GM12878 (cell line): Measurements from ENCODE around the gene PCDHGB2. TPM values are rescaled to one million over a fixed set of nuclear protein-coding genes. Genes with fewer than 3 reads are reported as not detected.
"Not testable (repeated sequence)": the region's sequence is repeated elsewhere in the genome, so short reads cannot be mapped to it uniquely, and the experiment has no call there.

Experiments used
- ATAC-seq: fragments of 200-7000 bp; cut with Tn5 transposase; 3 replicates; pipeline ENCODE4 v1.9.1; 2020; ENCODE audit warnings: mild to moderate bottlenecking, moderate library complexity
- BruUV-seq: library from RNA; stranded (reverse); fragments of 400-500 nt; replicated peaks from 2 replicates; lab custom pipeline; 2021; lab: Mats Ljungman, UMichigan
- CTCF ChIA-PET: fragments of 300-600 bp; sonication (Branson Sonifier 250); formaldehyde crosslinking; extraction: SDS; loops from one replicate; lab custom pipeline; 2021; ENCODE audit warnings: inconsistent platforms; lab: Yijun Ruan, JAX
- POLR2A ChIA-PET: fragments of 350-600 bp; formaldehyde crosslinking; extraction: SDS; loops from one replicate; lab custom pipeline; 2021; ENCODE audit warnings: inconsistent platforms; lab: Charles Lee
- RAD21 ChIA-PET: fragments of 300-600 bp; sonication (Branson Sonifier 250); formaldehyde crosslinking; loops from one replicate; lab custom pipeline; 2023; ENCODE audit warnings: antibody characterized with exemption; ENCODE audit not compliant: unreplicated experiment; lab: Charles Lee
- SMC1A ChIA-PET: fragments of 300-600 bp; sonication (Branson Sonifier 250); formaldehyde crosslinking; loops from one replicate; lab custom pipeline; 2023; ENCODE audit not compliant: unreplicated experiment, uncharacterized antibody; lab: Charles Lee
- DNase-seq: peaks from one replicate; pipeline ENCODE4 v3.0.0-alpha.2; 2011; ENCODE audit warnings: low read depth, low spot score
- FAIRE-seq: peaks from 3 replicates; lab custom pipeline; 2011; peaks lifted over from hg19 to GRCh38; lab: Jason Lieb, UNC
- H2AFZ ChIP-seq: 2 replicates; pipeline ENCODE4 v1.6.0; 2011; ENCODE audit warnings: low read depth, low read length, control low read depth; ENCODE audit not compliant: control insufficient read depth
- H3K27ac ChIP-seq: 2 replicates; pipeline ENCODE4 v1.5.1; 2011; ENCODE audit warnings: control low read depth; ENCODE audit not compliant: control insufficient read depth, insufficient read depth
- H3K27me3 ChIP-seq, 2 experiments: replicated peaks in 1 of 2; 2 replicates each; pipeline versions ENCODE4 v1.6.0 to v1.6.1; 2011; ENCODE audit warnings: low read length in 1 of 2; ENCODE audit not compliant: control insufficient read depth in 2 of 2, insufficient read depth in 2 of 2
- H3K36me3 ChIP-seq, 2 experiments: 2 replicates each; pipeline ENCODE4 v1.5.1; 2011; ENCODE audit warnings: low read length in 1 of 2; ENCODE audit not compliant: control insufficient read depth in 2 of 2, insufficient read depth in 2 of 2
- H3K4me1 ChIP-seq: 2 replicates; pipeline ENCODE4 v1.6.1; 2011; ENCODE audit warnings: mild to moderate bottlenecking, low read length, moderate library complexity, mixed read lengths; ENCODE audit not compliant: control insufficient read depth, insufficient read depth
- H3K4me2 ChIP-seq: 2 replicates; pipeline ENCODE4 v1.6.0; 2011; ENCODE audit warnings: control low read depth; ENCODE audit not compliant: control insufficient read depth, insufficient read depth
- H3K4me3 ChIP-seq: fragments of 200-600 bp; sonication (generic); 2 replicates; pipeline ENCODE4 v1.5.1; 2016
- H3K79me2 ChIP-seq: 2 replicates; pipeline ENCODE4 v1.6.0; 2011; ENCODE audit warnings: low read length; ENCODE audit not compliant: control insufficient read depth, insufficient read depth
- H3K9ac ChIP-seq: 2 replicates; pipeline ENCODE4 v1.8.0; 2011; ENCODE audit warnings: low read length, control low read depth, mixed read lengths; ENCODE audit not compliant: control insufficient read depth, insufficient read depth
- H3K9me3 ChIP-seq: replicated peaks from 3 replicates; pipeline ENCODE4 v1.5.1; 2011; ENCODE audit warnings: mild to moderate bottlenecking, low read length; ENCODE audit not compliant: control insufficient read depth, insufficient read depth
- H4K20me1 ChIP-seq: 2 replicates; pipeline ENCODE4 v1.6.0; 2011; ENCODE audit not compliant: control insufficient read depth, insufficient read depth
- CTCF ChIP-seq, 3 experiments: IDR thresholded peaks in 2 of 3; conservative IDR thresholded peaks in 1 of 3; 2 replicates each; pipeline ENCODE4 v1.5.1; 2011; ENCODE audit warnings: low read depth in 3 of 3, low read length in 3 of 3, mild to moderate bottlenecking in 3 of 3, control low read depth in 2 of 3, moderate library complexity in 2 of 3, inconsistent platforms in 1 of 3, mixed read lengths in 1 of 3; ENCODE audit not compliant: control insufficient read depth in 2 of 3, insufficient read depth in 1 of 3; ENCODE audit errors: extremely low read depth in 1 of 3
- FOS ChIP-seq: IDR thresholded peaks from 3 replicates; pipeline ENCODE4 v1.6.1; 2011; ENCODE audit warnings: borderline replicate concordance; ENCODE audit not compliant: insufficient read length; ENCODE audit errors: extremely low read depth
- KAT2A ChIP-seq: conservative IDR thresholded peaks from 2 replicates; pipeline ENCODE4 v1.6.1; 2011; ENCODE audit warnings: low read depth, low read length; ENCODE audit not compliant: control insufficient read depth
- NKRF ChIP-seq: fragments of 450-650 bp; conservative IDR thresholded peaks from 2 replicates; pipeline ENCODE4 v1.6.1; 2017; ENCODE audit warnings: mild to moderate bottlenecking, moderate library complexity
- RB1 ChIP-seq: fragments of 450-650 bp; formaldehyde crosslinking; IDR thresholded peaks from 2 replicates; pipeline ENCODE4 v1.6.1; 2017; ENCODE audit warnings: mild to moderate bottlenecking, borderline replicate concordance
- USF1 ChIP-seq: IDR thresholded peaks from 2 replicates; pipeline ENCODE4 v1.6.1; 2011; ENCODE audit warnings: borderline replicate concordance, low read depth, mild to moderate bottlenecking, moderate library complexity, mixed read lengths, low read length; ENCODE audit not compliant: insufficient read depth; ENCODE audit errors: extremely low read length
- WGBS: methylation state at CpG from one replicate; pipeline ENCODE4 v1.1.6; 2016; ENCODE audit warnings: low lambda C conversion rate; ENCODE audit not compliant: insufficient replicate concordance, insufficient coverage; ENCODE audit errors: missing lambda C conversion rate; 5-methylcytosine and 5-hydroxymethylcytosine counted together
- in situ Hi-C: fragments of 300-500 bp; cut with MboI; formaldehyde crosslinking; loops from 9 replicates; pipeline ENCODE4 v1.14.3; 2018; ENCODE audit warnings: mixed read lengths
- intact Hi-C: fragments of 100-400 bp; cut with micrococcal nuclease; formaldehyde crosslinking; loops from one replicate; pipeline ENCODE4 v1.14.2; 2022; ENCODE audit not compliant: unreplicated experiment
- polyA plus RNA-seq, 11 experiments: library from polyadenylated mRNA; depleted of rRNA in 4 of 11; unstranded in 6 of 11; stranded (reverse) in 5 of 11; fragments of >200 nt; fragmentation: Nextera tagmentation in 4 of 11; fragmentation: Illumina TruSeq in 1 of 11; extraction: Ambion mirVana in 4 of 11; extraction: Trizol in 1 of 11; gene quantifications; 1 replicate in 1 of 11; 2 replicates in 10 of 11; pipeline versions ENCODE4 v1.2.1 to v1.2.3, GENCODE V29; 2011 to 2016; ENCODE audit warnings: inconsistent platforms in 2 of 11, missing spikeins in 2 of 11, low read depth in 1 of 11
- total RNA-seq, 4 experiments: library from RNA; depleted of rRNA in 3 of 4; stranded (reverse); fragments of >200 nt in 3 of 4; fragmentation: Illumina TruSeq in 1 of 4; extraction: Trizol in 1 of 4; gene quantifications; 2 replicates each; pipeline versions ENCODE4 v1.2.1 to v1.2.3, GENCODE V29; 2013 to 2021

PCDHGB2 gene
- total and polyA plus RNA-seq, 10 of the 15 experiments (the other 5 are each of a cell fraction or from before 2014, with no cell fraction given) = 0.06 to 0.38 (median 0.19) TPM; not detected in 2

- no peak for TF ChIP-seq NKRF
- no peak for TF ChIP-seq USF1
- no peak for TF ChIP-seq KAT2A
- TF ChIP-seq FOS = no peak
- no peak for TF ChIP-seq RB1
These were observed 24.9 kb downstream of the PCDHGB2 start (continued) for GRCh38 chr5:141384471-141385267.

- H3K9ac ChIP-seq, in situ Hi-C loops, H3K4me2 ChIP-seq, BruUV-seq, H3K79me2 ChIP-seq, H3K4me3 ChIP-seq, H3K4me1 ChIP-seq, intact Hi-C loops, RAD21 ChIA-PET, H4K20me1 ChIP-seq: not testable (repeated sequence)
- ChIA-PET CTCF (interaction anchor here (1.2 to 1.7 kb wide), 3 partner anchors 13 to 176 kb away, joined by 3 to 6 read pairs (median 4); partner anchors contain the start of gene PCDHGA10), SMC1A (interaction anchor here (1.4 kb wide), 1 partner anchor 176 kb away, joined by 6 read pairs; no protein-coding TSS in a partner anchor)
- ATAC-seq = peak; percentile 77
- WGBS = 2% methylated on average over 18 of the region's 40 CpGs
- peak; percentile 35 to 40 (median 39); a peak in 5 of 6 replicates for TF ChIP-seq CTCF (IDR thresholded peaks at IDR 0.05 in 2 of 3, conservative IDR thresholded peaks at IDR 0.05 in 1 of 3; ENCODE audit: control insufficient read depth in 2 of 3, extremely low read depth in 1 of 3, insufficient read depth in 1 of 3, low read depth in 3 of 3, low read length in 3 of 3)
- TF ChIP-seq, all 136 proteins: peak for 1; not testable (repeated sequence) for 135
- H3K27ac ChIP-seq, POLR2A ChIA-PET, H3K9me3 ChIP-seq, H2AFZ ChIP-seq, H3K27me3 ChIP-seq, DNase-seq, H3K36me3 ChIP-seq: not testable (repeated sequence)
- peak; percentile 23 for FAIRE-seq
These were observed 27.9 kb downstream of the PCDHGB2 start, which contains the start of gene PCDHGB4 for GRCh38 chr5:141387557-141388311. TSS of gene PCDHGB4 (plus strand) at chr5:141387698. CDS start at chr5:141387885, 187 bp downstream.
